HG02973 (cell line): Measurements from ENCODE around the gene NR2F1-AS1.
A peak's percentile ranks its signal among the peaks of the same experiment; 100 is the strongest.

Experiments used
- ATAC-seq: cut with Tn5 transposase; IDR thresholded peaks from one replicate; pipeline ENCODE4 v1.9.1; 2021; ENCODE audit warnings: moderate library complexity; ENCODE audit not compliant: unreplicated experiment

The NR2F1-AS1 gene

GRCh38 chr5:93580927-93581445 is at the start of gene NR2F1-AS1:
Gene NR2F1-AS1, minus strand, starts transcription at chr5:93581219.
- peak; percentile 26 for ATAC-seq

DNA sequence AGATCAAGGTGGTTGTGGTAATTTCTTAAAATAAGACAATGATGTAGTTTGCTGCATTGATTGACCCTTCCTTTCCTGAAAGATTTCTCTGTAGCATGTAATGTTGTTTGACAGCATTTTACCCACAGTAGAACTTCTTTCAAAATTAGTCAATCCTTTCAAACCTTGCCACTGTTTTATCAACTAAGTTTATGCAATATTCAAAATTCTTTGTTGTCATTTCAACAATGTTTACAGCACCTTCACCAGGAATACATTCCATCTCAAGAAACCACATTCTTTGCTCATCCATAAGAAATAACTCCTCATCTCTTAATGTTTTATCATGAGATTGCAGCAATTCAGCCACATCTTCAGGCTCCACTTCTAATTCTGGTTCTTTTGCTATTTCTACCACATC is 45.8 kb upstream of the NR2F1-AS1 start:
- no peak for ATAC-seq

GRCh38 chr5:93623153-93623552 is 42.1 kb upstream of the NR2F1-AS1 start:
- ATAC-seq, result no peak

DNA sequence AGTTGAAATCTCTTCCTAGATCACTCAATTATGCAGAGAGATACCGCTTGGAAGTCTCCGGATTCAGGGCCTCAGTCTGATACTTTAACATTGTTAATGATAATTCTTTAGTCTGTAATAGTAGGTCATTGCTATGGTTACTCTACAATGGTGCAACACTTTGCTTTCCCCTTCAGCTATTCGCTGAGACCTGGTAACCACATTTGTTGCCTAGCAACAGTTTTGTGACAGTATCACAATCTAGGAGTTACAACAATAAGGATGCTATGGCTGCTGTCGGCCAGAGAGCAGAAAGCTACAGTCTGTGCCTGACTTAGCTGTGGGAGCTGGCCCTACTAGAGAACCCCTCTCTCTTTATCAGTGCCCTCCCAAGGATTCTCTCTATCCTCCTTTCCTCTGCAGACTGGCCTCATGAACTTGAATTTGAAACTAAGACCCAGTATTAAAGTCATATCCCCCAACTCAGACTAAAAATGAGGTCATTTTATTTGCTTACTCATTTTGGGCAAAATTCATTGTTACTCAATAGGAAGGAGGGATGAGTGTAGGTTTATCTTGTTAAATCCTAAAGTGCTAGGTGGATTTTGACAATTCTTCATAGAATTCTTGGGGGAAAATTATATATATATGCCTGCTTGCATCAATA is 41.3 kb upstream of the NR2F1-AS1 start:
- ATAC-seq, result peak; percentile 37

DNA sequence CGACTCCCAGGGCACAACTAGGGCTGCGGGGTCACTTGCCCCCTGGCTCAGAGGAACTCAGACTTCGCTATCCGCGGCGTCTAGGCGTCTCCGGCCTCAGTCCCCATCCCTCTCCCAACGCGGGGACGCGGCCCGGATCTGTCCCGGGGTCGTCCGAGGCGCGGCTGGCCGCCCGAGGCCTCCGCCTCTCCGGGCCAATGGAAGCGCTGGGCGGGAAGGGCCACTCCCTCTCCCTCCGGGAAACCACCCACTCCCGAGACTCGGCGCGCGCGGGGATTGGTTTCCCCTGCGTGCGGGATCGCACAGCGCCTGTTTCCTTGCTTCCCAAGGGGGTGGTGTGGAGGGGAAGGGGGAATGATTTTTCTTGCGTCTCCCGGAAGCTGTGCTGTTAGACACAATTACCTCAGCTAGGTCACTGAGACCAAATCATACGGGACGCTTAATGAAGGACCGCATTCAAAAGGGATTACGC is 40.3 kb upstream of the NR2F1-AS1 start:
- peak; percentile 12 for ATAC-seq

- peak; percentile 97 for ATAC-seq
Observed at GRCh38 chr5:93620487-93621326, 39.7 kb upstream of the NR2F1-AS1 start.

GRCh38 chr5:93616538-93617174 is 35.6 kb upstream of the NR2F1-AS1 start:
- no peak for ATAC-seq

GRCh38 chr5:93612855-93613243 is 31.8 kb upstream of the NR2F1-AS1 start:
- ATAC-seq, result no peak

GRCh38 chr5:93611976-93612854 is 31.2 kb upstream of the NR2F1-AS1 start:
- ATAC-seq, result no peak

DNA sequence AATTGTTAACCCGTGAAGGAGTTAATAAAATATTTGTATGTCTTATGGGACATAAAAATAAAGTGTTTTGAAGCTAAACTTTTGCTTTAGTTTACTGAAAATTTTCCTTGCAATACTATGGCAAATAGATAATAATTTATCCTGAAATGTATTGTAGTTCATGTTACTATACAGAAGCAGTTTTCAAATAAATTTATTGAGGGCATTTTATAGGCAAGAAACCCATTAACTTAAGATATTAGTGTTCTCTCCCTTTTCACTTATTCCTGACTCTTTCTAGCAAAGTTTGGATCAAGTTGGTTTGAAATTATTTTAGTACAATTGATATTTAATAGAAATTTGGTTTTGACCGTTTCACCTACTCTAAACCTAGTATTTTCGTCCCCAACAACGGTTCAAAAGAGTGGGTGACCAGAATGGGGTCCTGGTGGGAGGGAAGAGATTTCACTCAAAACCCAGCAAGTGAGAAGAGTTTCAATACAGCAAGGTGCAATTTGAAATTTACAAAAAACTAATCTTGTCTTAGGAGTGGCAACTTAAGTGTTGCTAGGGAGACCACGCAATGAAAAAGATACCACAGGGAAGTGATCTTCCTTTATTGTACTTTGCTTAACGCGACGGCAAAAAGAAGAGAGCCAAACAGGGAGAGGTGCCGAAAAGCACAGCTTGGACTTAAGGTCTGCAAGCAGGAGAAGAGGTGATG is 30.4 kb upstream of the NR2F1-AS1 start:
- ATAC-seq, result no peak

DNA sequence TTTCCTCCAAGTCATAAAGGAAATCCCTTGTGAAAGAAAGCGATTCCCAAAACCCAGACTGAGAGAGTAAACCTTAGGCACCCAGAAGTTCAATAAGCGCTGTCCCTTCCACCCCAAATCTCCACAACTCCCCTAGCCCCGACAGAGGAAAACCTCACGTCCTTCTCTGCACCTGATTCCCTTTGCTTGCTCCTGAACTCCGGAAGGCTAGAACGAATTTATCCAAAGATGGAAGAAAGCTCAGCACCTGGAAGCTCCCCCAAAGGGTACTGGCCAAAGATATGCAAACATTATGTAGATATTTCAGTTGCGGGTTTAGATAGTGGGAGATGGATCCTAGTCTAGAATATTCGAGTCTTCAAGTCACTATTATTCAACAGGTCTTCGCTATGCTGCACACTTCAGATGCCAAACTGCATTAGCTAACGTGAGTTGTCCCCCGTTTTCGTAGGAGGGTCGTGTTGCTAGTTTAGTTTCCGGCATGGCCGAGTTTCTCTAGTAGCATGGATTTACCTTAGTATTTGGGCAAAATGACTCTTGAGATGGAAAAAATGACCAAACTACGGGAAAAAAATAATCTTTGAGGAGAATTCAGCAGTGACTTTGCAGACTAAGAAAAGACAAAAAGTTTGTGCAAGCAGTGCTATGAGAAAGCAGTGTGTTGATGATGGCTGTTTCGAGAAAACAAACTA is 29.7 kb upstream of the NR2F1-AS1 start:
- no peak for ATAC-seq

GRCh38 chr5:93609762-93610161 is 28.7 kb upstream of the NR2F1-AS1 start:
- no peak for ATAC-seq

DNA sequence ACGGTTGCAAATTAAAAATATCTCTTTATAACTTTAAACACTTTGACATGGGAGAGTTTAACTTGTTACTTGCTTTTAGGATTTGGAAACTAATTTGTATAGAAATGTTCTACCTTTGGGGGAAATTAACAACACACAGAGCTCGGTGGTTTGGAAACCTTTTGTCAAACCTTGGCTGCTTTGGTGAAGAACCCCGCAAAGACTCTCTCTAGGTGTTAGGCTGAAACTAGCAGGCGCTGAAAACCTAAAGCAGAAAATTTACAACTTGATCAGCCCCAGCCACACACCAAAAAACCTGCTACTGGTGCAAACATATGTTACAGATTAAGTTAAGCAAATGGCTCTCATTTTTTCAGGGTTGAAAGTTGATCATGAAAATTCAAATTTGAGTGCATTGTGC is 27.8 kb upstream of the NR2F1-AS1 start:
- no peak for ATAC-seq

- no peak for ATAC-seq
Observed at GRCh38 chr5:93607367-93608258, 26.6 kb upstream of the NR2F1-AS1 start.

GRCh38 chr5:93606382-93606752 is 25.3 kb upstream of the NR2F1-AS1 start:
- ATAC-seq, result no peak

DNA sequence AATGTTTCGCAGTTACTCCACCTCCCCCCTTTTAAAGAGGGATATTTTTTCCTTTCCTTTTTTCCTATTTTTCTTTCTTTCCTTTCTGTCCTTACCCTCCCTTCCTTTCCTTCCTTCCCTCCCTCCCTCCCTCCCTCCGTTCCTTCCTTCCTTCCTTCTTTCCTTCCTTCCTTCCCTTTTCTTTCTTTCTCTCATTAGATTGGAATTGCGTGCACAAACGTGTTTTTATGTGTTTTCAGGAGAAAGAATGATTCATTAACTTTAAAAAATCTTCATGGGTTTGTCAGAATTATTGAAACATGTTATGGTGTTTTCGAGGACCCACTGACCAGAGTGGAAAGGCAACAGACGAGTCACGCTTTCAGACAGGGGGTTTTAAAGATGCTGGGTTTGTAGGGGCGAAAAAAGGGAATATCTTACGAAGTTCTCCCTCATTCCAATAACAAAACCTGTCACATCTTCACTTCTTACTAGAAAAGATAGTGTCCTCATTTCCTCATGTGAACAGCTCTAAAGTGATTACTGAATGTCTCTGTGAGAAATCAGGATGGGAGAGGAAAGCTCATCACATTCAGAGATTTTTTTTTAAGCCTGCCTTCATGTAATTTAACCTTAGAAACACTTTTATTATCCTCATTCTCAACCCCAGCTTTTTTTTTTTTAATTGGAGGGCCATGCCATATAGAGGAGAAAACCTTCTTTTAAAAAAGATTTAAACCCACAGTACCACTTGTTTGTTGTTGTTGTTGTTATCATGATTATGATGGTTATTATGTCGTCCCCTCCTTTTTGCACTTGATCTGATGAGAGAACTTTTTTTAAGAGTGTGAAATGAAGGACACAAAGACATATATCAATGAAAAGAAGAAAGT is 23.9 kb upstream of the NR2F1-AS1 start:
- ATAC-seq, result no peak
